B cell (primary cell): ENCODE measurements around the gene AGR3. TPM values are rescaled to one million over a fixed set of nuclear protein-coding genes. Genes with fewer than 3 reads are reported as not detected.

Source experiments
- ATAC-seq: fragments of 200-7000 bp; cut with Tn5 transposase; one replicate; pipeline ENCODE4 v1.10.0; 2021; ENCODE audit warnings: low read depth, mild to moderate bottlenecking, moderate number of reproducible peaks, moderate library complexity
- CTCF ChIA-PET: fragments of 350-600 bp; sonication (Branson Sonifier 250); formaldehyde crosslinking; loops from one replicate; lab custom pipeline; 2021; ENCODE audit warnings: antibody characterized with exemption, inconsistent platforms; lab: Charles Lee
- POLR2A ChIA-PET: fragments of 350-600 bp; sonication (Branson Sonifier 250); formaldehyde crosslinking; loops from one replicate; lab custom pipeline; 2021; ENCODE audit warnings: antibody characterized with exemption; lab: Charles Lee
- DNase-seq: peaks from one replicate; pipeline ENCODE4 v3.0.0; 2013
- H2AFZ ChIP-seq: 2 replicates; pipeline ENCODE4 v1.6.1; 2012; ENCODE audit warnings: mild to moderate bottlenecking, low read depth, low read length; ENCODE audit not compliant: insufficient read depth, poor library complexity, severe bottlenecking
- H3K27ac ChIP-seq, 2 donors: 1 replicate in 1 of 2; 2 replicates in 1 of 2; pipeline ENCODE4 v1.5.1; 2012 to 2013; ENCODE audit warnings: low read length in 2 of 2, mild to moderate bottlenecking in 2 of 2, moderate library complexity in 1 of 2
- H3K27me3 ChIP-seq, 4 experiments: fragments of 200-600 bp in 1 of 4; sonication (generic) in 1 of 4; replicated peaks in 1 of 4; 1 replicate in 2 of 4; 2 replicates in 2 of 4; pipeline versions ENCODE4 v1.6.1 to v1.7.0; 2013 to 2016; ENCODE audit warnings: low read length in 3 of 4, mild to moderate bottlenecking in 2 of 4, mixed read lengths in 1 of 4, moderate library complexity in 1 of 4; ENCODE audit not compliant: insufficient read depth in 4 of 4, control insufficient read depth in 3 of 4; ENCODE audit errors: control extremely low read depth in 1 of 4
- H3K36me3 ChIP-seq, 2 experiments: replicated peaks in 1 of 2; 1 replicate in 1 of 2; 2 replicates in 1 of 2; pipeline versions ENCODE4 v1.6.1 to v1.7.1; 2013; ENCODE audit warnings: low read length in 1 of 2; ENCODE audit not compliant: insufficient read depth in 2 of 2, control insufficient read depth in 1 of 2; ENCODE audit errors: control extremely low read depth in 1 of 2, extremely low read depth in 1 of 2
- H3K4me1 ChIP-seq, 2 donors: fragments of 200-600 bp in 1 of 2; sonication (generic) in 1 of 2; 1 replicate in 1 of 2; 2 replicates in 1 of 2; pipeline versions ENCODE4 v1.5.1 to v1.6.1; 2013 to 2017; ENCODE audit warnings: low read length in 2 of 2; ENCODE audit not compliant: control insufficient read depth in 2 of 2, insufficient read depth in 2 of 2
- H3K4me2 ChIP-seq: replicated peaks from 2 replicates; pipeline ENCODE3; 2012; ENCODE audit warnings: mild to moderate bottlenecking, low read depth, low read length; ENCODE audit not compliant: poor library complexity, severe bottlenecking
- H3K4me3 ChIP-seq, 5 experiments: fragments of 200-600 bp in 1 of 5; sonication (generic) in 1 of 5; 1 replicate in 3 of 5; 2 replicates in 2 of 5; pipeline versions ENCODE4 v1.5.1 to v1.7.0; 2011 to 2016; ENCODE audit warnings: low read length in 4 of 5, mild to moderate bottlenecking in 4 of 5, low read depth in 2 of 5, control low read depth in 1 of 5, moderate library complexity in 1 of 5; ENCODE audit not compliant: insufficient read depth in 1 of 5; ENCODE audit errors: control extremely low read depth in 1 of 5, extremely low read depth in 1 of 5
- H3K79me2 ChIP-seq: fragments of 200-600 bp; sonication (generic); one replicate; pipeline ENCODE4 v1.6.0; 2016; ENCODE audit warnings: low read length; ENCODE audit not compliant: control insufficient read depth, insufficient read depth
- H3K9ac ChIP-seq: fragments of 200-600 bp; sonication (generic); 2 replicates; pipeline ENCODE4 v1.6.1; 2017; ENCODE audit warnings: mild to moderate bottlenecking, low read length, moderate library complexity
- H3K9me3 ChIP-seq, 3 donors: one replicate each; pipeline versions ENCODE4 v1.6.1 to v1.7.1; 2013; ENCODE audit warnings: low read length in 2 of 3; ENCODE audit not compliant: control insufficient read depth in 2 of 3, insufficient read depth in 1 of 3; ENCODE audit errors: control extremely low read depth in 1 of 3
- H4K20me1 ChIP-seq: 2 replicates; pipeline ENCODE4 v1.6.0; 2012; ENCODE audit warnings: mild to moderate bottlenecking, low read length; ENCODE audit not compliant: insufficient read depth, control insufficient read depth, poor library complexity, severe bottlenecking
- H3K27ac Mint-ChIP-seq: one replicate; pipeline ENCODE4 v1.8.0; 2021; ENCODE audit warnings: mixed read lengths
- H3K27me3 Mint-ChIP-seq: one replicate; pipeline ENCODE4 v1.8.0; 2021; ENCODE audit warnings: mixed read lengths
- H3K4me1 Mint-ChIP-seq: one replicate; pipeline ENCODE4 v1.8.0; 2021; ENCODE audit warnings: mixed read lengths
- H3K4me3 Mint-ChIP-seq: one replicate; pipeline ENCODE4 v1.8.0; 2021; ENCODE audit warnings: mixed read lengths
- H3K9me3 Mint-ChIP-seq: one replicate; pipeline ENCODE4 v1.8.0; 2022; ENCODE audit warnings: mixed read lengths; ENCODE audit not compliant: insufficient read depth
- CTCF ChIP-seq: fragments of 200-600 bp; IDR thresholded peaks from one replicate; pipeline ENCODE4 v1.8.0; 2022; ENCODE audit warnings: antibody characterized with exemption, mild to moderate bottlenecking
- EZH2 ChIP-seq: IDR thresholded peaks from 2 replicates; pipeline ENCODE4 v1.6.1; 2012; ENCODE audit warnings: borderline replicate concordance, low read depth, mild to moderate bottlenecking, moderate library complexity, low read length; ENCODE audit not compliant: insufficient read depth, poor library complexity, severe bottlenecking
- WGBS: methylation state at CpG from one replicate; pipeline ENCODE4 v1.1.5; 2013; ENCODE audit warnings: missing lambda C conversion rate; ENCODE audit not compliant: insufficient coverage; 5-methylcytosine and 5-hydroxymethylcytosine counted together
- intact Hi-C: fragments of 100-400 bp; cut with micrococcal nuclease; formaldehyde crosslinking; loops from one replicate; pipeline ENCODE4 v1.10.0; 2022
- polyA plus RNA-seq: library from polyadenylated mRNA; depleted of rRNA; stranded (reverse); fragments of >200 nt; gene quantifications from 2 replicates; pipeline ENCODE4 v1.2.3, GENCODE V29; 2012
- total RNA-seq, 2 donors: library from RNA; stranded (reverse); fragments of 120-200 nt in 1 of 2; gene quantifications; 1 replicate in 1 of 2; 2 replicates in 1 of 2; pipeline versions ENCODE4 v1.2.3 to v1.2.4, GENCODE V29; 2013 to 2022

AGR3 gene
- total and polyA plus RNA-seq, 2 donors (not counting 1 experiment from before 2014, with no cell fraction given) = not detected

GRCh38 chr7:16838386-16838785, 43.4 kb downstream of the AGR3 start:
- H3K4me3 Mint-ChIP-seq = peak overlapping the region; percentile 27
- no peaks in the 10 kb centered on the region for H3K9me3 ChIP-seq
- no peak overlapping the region for H3K9ac ChIP-seq
- TF ChIP-seq EZH2 (no peak), CTCF (no peak)
- WGBS = no CpG with 5 or more reads among the region's 3 CpGs
- H4K20me1 ChIP-seq = no peaks in the 10 kb centered on the region
- peak overlapping the region; percentile 2 for H2AFZ ChIP-seq
- H3K27me3 ChIP-seq = no peaks in the 10 kb centered on the region
- H3K9me3 Mint-ChIP-seq = no peaks in the 10 kb centered on the region
- H3K79me2 ChIP-seq = no peaks in the 10 kb centered on the region
- ATAC-seq (no peak), DNase-seq (no peak)
- ChIA-PET POLR2A (interaction anchor here (0.6 kb wide), 1 partner anchor 87 kb away, joined by 3 read pairs; no protein-coding TSS in a partner anchor), CTCF (interaction anchor here (1.0 kb wide), 1 partner anchor 274 kb away, joined by 3 read pairs; no protein-coding TSS in a partner anchor)
- no peak overlapping the region for H3K27ac ChIP-seq
- H3K36me3 ChIP-seq = no peaks in the 10 kb centered on the region
- H3K4me1 ChIP-seq = peaks cover 7 to 8% of the 10 kb centered on the region in 2 donors
- H3K27ac Mint-ChIP-seq = peak overlapping the region; percentile 21
- H3K4me1 Mint-ChIP-seq = peaks cover 14% of the 10 kb centered on the region
- H3K4me2 ChIP-seq = no peak overlapping the region
- no peaks in the 10 kb centered on the region for H3K27me3 Mint-ChIP-seq
- intact Hi-C loops = no loop called here
- no peak overlapping the region for H3K4me3 ChIP-seq

- ATAC-seq (no peak), DNase-seq (no peak)
- H3K27me3 ChIP-seq = no peaks in the 10 kb centered on the region
Measured at GRCh38 chr7:16836481-16836880, 45.3 kb downstream of the AGR3 start.

More at GRCh38 chr7:16836481-16836880, 45.3 kb downstream of the AGR3 start:
- WGBS = 79% methylated on average over 2 of the region's 5 CpGs
- no peak overlapping the region for H3K4me2 ChIP-seq
- intact Hi-C loops = no loop called here
- H2AFZ ChIP-seq = no peak overlapping the region
- ChIA-PET POLR2A (no interaction called here), CTCF (no interaction called here)
- no peaks in the 10 kb centered on the region for H3K9me3 Mint-ChIP-seq
- H3K79me2 ChIP-seq = no peaks in the 10 kb centered on the region
- H3K4me1 Mint-ChIP-seq = peaks cover 14% of the 10 kb centered on the region
- no peak overlapping the region for H3K27ac Mint-ChIP-seq
- no peaks in the 10 kb centered on the region for H3K27me3 Mint-ChIP-seq
- no peak for TF ChIP-seq CTCF
- no peak for TF ChIP-seq EZH2
- H3K36me3 ChIP-seq = no peaks in the 10 kb centered on the region
- H3K4me1 ChIP-seq = peaks cover 7 to 8% of the 10 kb centered on the region in 2 donors
- no peaks in the 10 kb centered on the region for H4K20me1 ChIP-seq
- H3K4me3 Mint-ChIP-seq = no peak overlapping the region
- H3K9me3 ChIP-seq = no peaks in the 10 kb centered on the region
- no peak overlapping the region for H3K4me3 ChIP-seq
- no peak overlapping the region for H3K9ac ChIP-seq
- H3K27ac ChIP-seq = no peak overlapping the region
